Ectodermal cell (in vitro differentiated cells): ENCODE data around the gene MRPL10.

Experiments used
- H3K27ac ChIP-seq: 2 replicates; pipeline ENCODE4 v1.7.0; 2013; ENCODE audit warnings: mild to moderate bottlenecking, low read depth, low read length; ENCODE audit not compliant: insufficient read depth, poor library complexity, severe bottlenecking
- H3K27me3 ChIP-seq: 2 replicates; pipeline ENCODE4 v1.7.0; 2013; ENCODE audit warnings: mild to moderate bottlenecking, low read length; ENCODE audit not compliant: insufficient read depth, control insufficient read depth, poor library complexity, severe bottlenecking
- H3K36me3 ChIP-seq: one replicate; pipeline ENCODE4 v1.7.0; 2013; ENCODE audit warnings: low read length; ENCODE audit not compliant: control insufficient read depth, insufficient read depth
- H3K4me1 ChIP-seq: one replicate; pipeline ENCODE4 v1.7.0; 2013; ENCODE audit warnings: low read length; ENCODE audit not compliant: control insufficient read depth, insufficient read depth
- H3K4me3 ChIP-seq: 2 replicates; pipeline ENCODE4 v1.7.0; 2013; ENCODE audit warnings: low read depth, low read length, control low read depth; ENCODE audit not compliant: insufficient read depth
- H3K9me3 ChIP-seq: 2 replicates; pipeline ENCODE4 v1.7.0; 2013; ENCODE audit warnings: mild to moderate bottlenecking, low read length, moderate library complexity; ENCODE audit not compliant: control insufficient read depth
- WGBS, 2 experiments: methylation state at CpG; one replicate each; pipeline ENCODE4 v1.1.7; 2013; ENCODE audit warnings: missing lambda C conversion rate in 2 of 2; 5-methylcytosine and 5-hydroxymethylcytosine counted together

MRPL10 gene

DNA sequence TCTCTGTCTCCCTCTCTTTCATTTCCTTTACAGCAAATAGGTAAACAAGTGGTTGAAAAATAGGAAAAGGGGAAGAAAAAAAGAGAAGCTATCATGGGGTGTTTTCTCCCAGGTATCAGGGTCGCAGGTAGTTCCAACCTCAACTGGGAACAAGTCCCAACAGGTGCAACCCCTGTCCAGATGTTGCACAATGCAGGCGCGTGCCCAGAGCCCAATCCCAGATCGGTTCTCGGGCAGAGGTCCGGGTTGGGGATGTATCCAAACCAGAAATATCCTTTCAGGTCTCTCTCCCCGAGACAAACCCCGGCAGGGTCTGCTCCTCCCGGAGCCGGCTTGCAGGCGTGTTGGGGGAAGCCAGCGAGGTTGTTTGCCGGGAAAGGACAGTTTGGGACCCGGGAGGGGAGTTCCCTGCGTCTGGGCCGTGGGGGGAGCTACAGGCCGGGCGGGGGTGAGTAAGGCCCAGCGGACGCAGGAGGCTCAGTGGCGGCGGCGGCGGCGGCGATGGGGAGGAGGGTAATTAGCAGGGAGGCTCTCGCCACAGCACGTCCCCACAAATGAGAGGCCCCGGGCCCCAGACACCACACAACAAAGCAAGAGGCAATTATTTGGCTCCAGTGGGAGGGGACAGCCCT, 40.8 kb upstream of the MRPL10 start:
- H3K4me1 ChIP-seq, result peaks cover 51% of the 10 kb centered on the region
- no peaks in the 10 kb centered on the region for H3K36me3 ChIP-seq
- no peaks in the 10 kb centered on the region for H3K9me3 ChIP-seq
- peak overlapping the region; percentile 17 for H3K4me3 ChIP-seq
- WGBS, 2 experiments, result 9 to 10% methylated on average over 29 of the region's 29 CpGs
- H3K27ac ChIP-seq, result no peak overlapping the region
- H3K27me3 ChIP-seq, result peaks cover 15% of the 10 kb centered on the region

DNA sequence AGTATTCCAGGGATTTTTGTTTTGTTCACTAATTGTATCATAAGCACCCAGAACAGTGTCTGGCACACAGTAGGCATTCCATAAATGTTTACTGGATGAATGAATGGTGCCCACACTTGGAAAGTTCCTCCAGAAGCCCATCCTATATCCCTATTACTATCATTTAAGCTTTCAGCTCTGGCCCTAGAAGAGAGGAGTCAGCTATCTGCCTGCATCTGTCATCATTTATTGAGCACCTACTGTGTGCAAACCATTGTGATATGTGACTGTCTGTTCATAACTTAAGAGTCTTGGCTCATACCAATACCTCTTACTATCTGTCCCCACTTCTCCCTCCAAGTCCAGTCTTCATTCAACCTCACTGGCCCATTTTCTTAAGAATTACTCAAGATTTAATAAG, 39.7 kb upstream of the MRPL10 start:
- no peaks in the 10 kb centered on the region for H3K36me3 ChIP-seq
- H3K27ac ChIP-seq, result no peak overlapping the region
- H3K4me1 ChIP-seq, result peaks cover 51% of the 10 kb centered on the region
- H3K4me3 ChIP-seq, result no peak overlapping the region
- H3K27me3 ChIP-seq, result peaks cover 15% of the 10 kb centered on the region
- H3K9me3 ChIP-seq, result no peaks in the 10 kb centered on the region

GRCh38 chr17:47870056-47870455, 38.7 kb upstream of the MRPL10 start:
- 0% methylated on average over 1 of the region's 1 CpG; no CpG with 5 or more reads in 1 of the 2 experiments for WGBS, 2 experiments
- no peak overlapping the region for H3K27ac ChIP-seq
- H3K36me3 ChIP-seq, result no peaks in the 10 kb centered on the region
- H3K27me3 ChIP-seq, result peaks cover 15% of the 10 kb centered on the region
- no peaks in the 10 kb centered on the region for H3K9me3 ChIP-seq
- no peak overlapping the region for H3K4me3 ChIP-seq
- H3K4me1 ChIP-seq, result peaks cover 46% of the 10 kb centered on the region

DNA sequence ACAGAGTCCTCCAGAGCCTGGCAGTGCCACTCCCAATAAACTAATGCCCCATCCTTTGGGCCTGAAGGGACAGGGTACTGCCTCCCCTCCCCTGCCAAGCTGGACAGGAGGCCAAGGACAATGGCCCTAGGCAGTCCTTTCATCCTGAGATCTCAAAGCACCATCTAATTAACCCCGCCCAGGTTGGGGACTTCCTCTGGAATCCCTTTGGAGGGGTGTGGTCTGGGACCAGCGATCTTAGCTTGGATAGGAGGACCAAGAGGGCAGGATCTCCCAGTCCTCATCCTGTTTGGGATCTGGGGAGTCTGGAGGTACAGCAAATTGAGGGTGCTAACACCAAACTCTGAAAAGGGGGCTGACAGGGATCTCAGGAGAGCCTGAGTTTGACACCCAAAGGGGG, 37.8 kb upstream of the MRPL10 start:
- peaks cover 40% of the 10 kb centered on the region for H3K4me1 ChIP-seq
- no peaks in the 10 kb centered on the region for H3K36me3 ChIP-seq
- H3K27ac ChIP-seq, result no peak overlapping the region
- WGBS, 2 experiments, result 57 to 59% methylated on average over 2 of the region's 2 CpGs
- H3K27me3 ChIP-seq, result peaks cover 15% of the 10 kb centered on the region
- H3K4me3 ChIP-seq, result no peak overlapping the region
- H3K9me3 ChIP-seq, result no peaks in the 10 kb centered on the region

GRCh38 chr17:47867813-47868533, 36.6 kb upstream of the MRPL10 start:
- peaks cover 33% of the 10 kb centered on the region for H3K4me1 ChIP-seq
- H3K9me3 ChIP-seq, result no peaks in the 10 kb centered on the region
- peaks cover 15% of the 10 kb centered on the region for H3K27me3 ChIP-seq
- H3K27ac ChIP-seq, result no peak overlapping the region
- H3K36me3 ChIP-seq, result no peaks in the 10 kb centered on the region
- 90 to 95% methylated on average over 11 of the region's 11 CpGs for WGBS, 2 experiments
- no peak overlapping the region for H3K4me3 ChIP-seq

DNA sequence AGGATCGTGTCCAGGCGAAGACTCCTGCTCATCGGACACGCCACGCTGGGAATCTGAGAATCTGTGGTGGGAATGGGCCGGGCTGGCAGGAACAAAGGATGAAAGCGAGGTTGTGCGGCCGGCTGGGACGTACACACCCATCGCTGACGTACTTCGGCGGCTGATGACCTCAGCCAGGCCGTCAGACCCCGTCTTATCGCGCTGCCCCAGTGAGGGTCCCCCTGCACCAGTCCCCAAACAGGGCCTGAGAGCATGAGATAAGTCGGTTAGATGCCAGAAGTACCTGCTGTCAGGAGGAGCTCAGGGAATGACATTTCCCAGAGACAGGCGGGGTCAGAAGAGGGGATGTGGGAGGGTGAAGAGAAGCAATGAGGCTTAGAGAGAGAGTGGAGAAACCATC, 35.6 kb upstream of the MRPL10 start:
- no peaks in the 10 kb centered on the region for H3K36me3 ChIP-seq
- peaks cover 23% of the 10 kb centered on the region for H3K4me1 ChIP-seq
- no peak overlapping the region for H3K27ac ChIP-seq
- no peaks in the 10 kb centered on the region for H3K9me3 ChIP-seq
- peaks cover 7% of the 10 kb centered on the region for H3K27me3 ChIP-seq
- H3K4me3 ChIP-seq, result no peak overlapping the region
- WGBS, 2 experiments, result 89 to 92% methylated on average over 20 of the region's 20 CpGs

DNA sequence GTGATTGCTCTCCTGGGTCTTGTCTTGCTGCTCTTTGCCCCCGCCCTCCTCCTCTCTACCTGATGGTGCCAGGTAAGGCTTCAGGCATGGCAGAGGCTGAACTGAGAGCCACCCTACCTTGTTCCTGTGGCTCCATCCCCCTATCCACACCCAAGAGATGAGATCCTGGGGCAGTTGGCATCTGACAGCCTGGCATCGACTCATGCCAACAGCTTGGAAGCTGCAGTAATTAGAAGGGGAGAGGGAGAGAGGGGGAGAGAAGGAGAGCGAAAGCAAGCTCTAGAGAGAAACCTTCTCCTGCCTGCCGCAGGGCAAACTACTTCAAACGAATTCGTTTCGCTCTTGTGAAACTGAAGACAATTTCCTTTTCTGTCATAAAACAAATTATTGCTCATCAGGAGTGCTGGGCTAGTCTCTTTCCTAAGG, 33.5 kb upstream of the MRPL10 start:
- Histone ChIP-seq H3K36me3 (no peaks in the 10 kb centered on the region), H3K27ac (no peak overlapping the region), H3K4me1 (peaks cover 10% of the 10 kb centered on the region), H3K27me3 (no peaks in the 10 kb centered on the region), H3K9me3 (no peaks in the 10 kb centered on the region), H3K4me3 (no peak overlapping the region)
- WGBS, 2 experiments, result 90 to 91% methylated on average over 7 of the region's 7 CpGs

DNA sequence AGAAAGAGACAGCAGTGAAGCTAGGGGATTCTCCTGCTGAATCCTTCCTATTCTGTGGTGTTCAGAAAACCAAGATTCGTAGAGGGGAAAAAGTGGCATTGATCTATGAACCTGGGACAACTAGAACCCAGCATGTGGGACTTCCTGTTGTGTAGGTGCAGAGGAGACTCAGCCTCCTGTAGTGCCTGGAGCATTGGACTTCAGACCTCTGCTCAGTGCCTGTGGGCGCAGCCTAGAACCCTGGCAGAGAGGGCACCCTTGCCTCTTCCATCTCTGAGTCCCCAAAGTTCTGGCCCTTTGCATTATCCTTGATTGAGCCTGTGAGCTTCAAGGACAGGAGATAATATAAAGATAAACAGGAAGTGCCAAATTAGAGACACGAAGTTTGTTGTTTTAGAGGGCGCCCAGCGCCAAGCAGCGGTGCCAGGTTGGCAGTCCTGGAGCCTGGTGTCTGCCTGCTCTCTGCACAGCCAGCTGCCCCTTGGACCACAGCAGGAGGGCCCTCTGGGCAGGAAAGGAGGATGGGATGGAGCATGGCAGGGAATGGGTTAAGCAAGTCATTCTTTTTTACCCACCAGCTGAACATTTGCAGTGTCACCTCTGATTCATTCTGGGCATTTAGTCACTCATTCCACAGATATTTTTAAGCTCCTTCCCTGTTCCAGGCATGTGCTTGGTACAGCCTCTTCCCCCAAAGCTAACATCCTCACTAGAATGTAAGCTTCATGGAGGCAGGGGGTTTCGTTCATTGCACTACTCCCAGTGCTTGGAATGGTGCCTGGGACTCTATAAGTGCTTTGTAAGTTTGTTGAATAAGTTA, 31.5 kb upstream of the MRPL10 start:
- no peaks in the 10 kb centered on the region for H3K36me3 ChIP-seq
- no peaks in the 10 kb centered on the region for H3K4me1 ChIP-seq
- no peaks in the 10 kb centered on the region for H3K27me3 ChIP-seq
- H3K27ac ChIP-seq, result no peak overlapping the region
- H3K4me3 ChIP-seq, result no peak overlapping the region
- no peaks in the 10 kb centered on the region for H3K9me3 ChIP-seq
- 93 to 94% methylated on average over 7 of the region's 7 CpGs for WGBS, 2 experiments

- no peaks in the 10 kb centered on the region for H3K36me3 ChIP-seq
- H3K27me3 ChIP-seq, result peaks cover 7% of the 10 kb centered on the region
- H3K27ac ChIP-seq, result no peak overlapping the region
- H3K4me3 ChIP-seq, result no peak overlapping the region
- WGBS, 2 experiments, result 90 to 99% methylated on average over 4 of the region's 5 CpGs
- H3K9me3 ChIP-seq, result no peaks in the 10 kb centered on the region
- H3K4me1 ChIP-seq, result no peaks in the 10 kb centered on the region
Measured at GRCh38 chr17:47860386-47860785, 29.0 kb upstream of the MRPL10 start.
